Osteoblast (primary cell): ENCODE results near the gene TBRG4. TPM values are rescaled to one million over a fixed set of nuclear protein-coding genes. Genes with fewer than 3 reads are reported as not detected.
"Not testable (repeated sequence)": the region's sequence is repeated elsewhere in the genome, so short reads cannot be mapped to it uniquely, and the experiment has no call there.

ENCODE experiments used
- DNase-seq: peaks from one replicate; pipeline ENCODE4 v3.0.0; 2011; ENCODE audit warnings: low spot score, mixed read lengths; ENCODE audit not compliant: insufficient read length; ENCODE audit errors: missing footprints
- H2AFZ ChIP-seq: 2 replicates; pipeline ENCODE4 v1.6.0; 2011; ENCODE audit warnings: mild to moderate bottlenecking, low read length
- H3K27ac ChIP-seq: 2 replicates; pipeline ENCODE4 v1.5.1; 2011; ENCODE audit warnings: mild to moderate bottlenecking, low read depth, low read length, moderate library complexity
- H3K27me3 ChIP-seq: 2 replicates; pipeline ENCODE4 v1.6.0; 2012; ENCODE audit warnings: mild to moderate bottlenecking, control low read depth, inconsistent platforms, low read length, moderate library complexity; ENCODE audit not compliant: insufficient read depth
- H3K36me3 ChIP-seq: 2 replicates; pipeline ENCODE4 v1.5.1; 2011; ENCODE audit warnings: mild to moderate bottlenecking, low read length, control low read depth, moderate library complexity; ENCODE audit not compliant: insufficient read depth
- H3K4me1 ChIP-seq: 2 replicates; pipeline ENCODE4 v1.5.1; 2011; ENCODE audit warnings: mild to moderate bottlenecking, low read length, control low read depth, moderate library complexity; ENCODE audit not compliant: insufficient read depth
- H3K4me2 ChIP-seq: 2 replicates; pipeline ENCODE4 v1.6.0; 2011; ENCODE audit warnings: mild to moderate bottlenecking, low read length; ENCODE audit not compliant: insufficient read depth
- H3K4me3 ChIP-seq: fragments of 200-600 bp; sonication (generic); 3 replicates; pipeline ENCODE4 v1.5.1; 2012; ENCODE audit warnings: mild to moderate bottlenecking, low read length, inconsistent platforms; ENCODE audit not compliant: insufficient read depth
- H3K79me2 ChIP-seq: 2 replicates; pipeline ENCODE4 v1.6.0; 2012; ENCODE audit warnings: mild to moderate bottlenecking, low read length, control low read depth, inconsistent platforms; ENCODE audit not compliant: insufficient read depth
- H3K9me3 ChIP-seq: 2 replicates; pipeline ENCODE4 v1.5.1; 2011; ENCODE audit warnings: low read depth, low read length, control low read depth
- H4K20me1 ChIP-seq: 2 replicates; pipeline ENCODE4 v1.6.0; 2012; ENCODE audit warnings: mild to moderate bottlenecking, low read length, control low read depth; ENCODE audit not compliant: insufficient read depth
- total RNA-seq: library from RNA; depleted of rRNA; stranded (reverse); fragments of >200 nt; gene quantifications from 2 replicates; pipeline ENCODE4 v1.2.3, GENCODE V29; 2012
- TF ChIP-seq, protein P1 (sequence below): IDR thresholded peaks from 2 replicates; pipeline ENCODE4 v1.5.1; 2011; ENCODE audit warnings: mild to moderate bottlenecking, low read depth, low read length, moderate library complexity; ENCODE audit errors: extremely low read depth

TBRG4 gene
- total RNA-seq, 1 donor: 43.1 TPM

DNA sequence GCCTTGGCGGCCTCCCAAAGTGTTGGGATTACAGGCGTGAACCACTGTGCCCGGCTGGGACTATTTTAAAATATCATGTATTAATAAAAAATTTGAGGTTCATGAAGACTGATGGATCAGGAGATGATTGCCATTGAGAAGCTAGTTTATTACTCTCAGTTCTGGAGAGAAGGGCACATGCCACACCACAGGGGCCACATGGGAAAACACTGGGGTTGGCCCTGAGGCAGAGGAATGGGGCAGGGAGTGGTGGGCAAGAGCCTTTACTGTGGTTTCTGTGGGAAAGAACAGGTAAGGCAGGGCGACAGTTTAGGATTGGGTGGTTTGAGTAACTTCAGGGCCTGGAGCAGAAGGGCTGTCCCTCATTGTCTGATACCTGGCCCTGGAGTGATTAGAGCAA, 6.8 kb upstream of the TBRG4 start:
- TF ChIP-seq, protein P1, sequence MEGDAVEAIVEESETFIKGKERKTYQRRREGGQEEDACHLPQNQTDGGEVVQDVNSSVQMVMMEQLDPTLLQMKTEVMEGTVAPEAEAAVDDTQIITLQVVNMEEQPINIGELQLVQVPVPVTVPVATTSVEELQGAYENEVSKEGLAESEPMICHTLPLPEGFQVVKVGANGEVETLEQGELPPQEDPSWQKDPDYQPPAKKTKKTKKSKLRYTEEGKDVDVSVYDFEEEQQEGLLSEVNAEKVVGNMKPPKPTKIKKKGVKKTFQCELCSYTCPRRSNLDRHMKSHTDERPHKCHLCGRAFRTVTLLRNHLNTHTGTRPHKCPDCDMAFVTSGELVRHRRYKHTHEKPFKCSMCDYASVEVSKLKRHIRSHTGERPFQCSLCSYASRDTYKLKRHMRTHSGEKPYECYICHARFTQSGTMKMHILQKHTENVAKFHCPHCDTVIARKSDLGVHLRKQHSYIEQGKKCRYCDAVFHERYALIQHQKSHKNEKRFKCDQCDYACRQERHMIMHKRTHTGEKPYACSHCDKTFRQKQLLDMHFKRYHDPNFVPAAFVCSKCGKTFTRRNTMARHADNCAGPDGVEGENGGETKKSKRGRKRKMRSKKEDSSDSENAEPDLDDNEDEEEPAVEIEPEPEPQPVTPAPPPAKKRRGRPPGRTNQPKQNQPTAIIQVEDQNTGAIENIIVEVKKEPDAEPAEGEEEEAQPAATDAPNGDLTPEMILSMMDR: no peak
- Histone ChIP-seq H3K79me2 (no peaks in the 10 kb centered on the region), H3K4me3 (no peak overlapping the region), H2AFZ (no peak overlapping the region), H3K9me3 (no peaks in the 10 kb centered on the region), H4K20me1 (no peaks in the 10 kb centered on the region), H3K36me3 (no peaks in the 10 kb centered on the region), H3K4me2 (no peak overlapping the region), H3K4me1 (no peaks in the 10 kb centered on the region), H3K27ac (no peak overlapping the region), H3K27me3 (peaks cover 14% of the 10 kb centered on the region)
- no peak for DNase-seq

DNA sequence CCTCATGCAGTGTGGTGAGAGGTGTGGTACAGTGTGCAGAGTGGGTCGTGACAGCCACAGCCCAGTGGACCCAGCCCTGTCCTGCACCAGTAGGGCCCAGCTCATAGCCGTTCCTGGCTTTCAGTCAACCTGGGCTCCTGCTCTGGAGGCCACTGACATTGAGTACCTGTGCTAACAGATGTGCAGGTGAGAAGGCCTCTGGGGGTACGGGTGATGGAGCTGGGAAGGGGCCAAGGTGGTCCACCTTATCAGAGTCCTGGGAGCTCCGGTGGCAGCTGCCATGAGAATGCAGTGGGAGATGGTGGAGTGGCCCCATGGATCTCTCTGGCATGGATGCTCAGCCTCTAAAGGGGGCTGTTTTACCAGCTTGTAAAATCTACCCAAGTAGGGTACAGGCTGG, 6.1 kb upstream of the TBRG4 start:
- H4K20me1 ChIP-seq: no peaks in the 10 kb centered on the region
- TF ChIP-seq, protein P1: no peak
- H3K79me2 ChIP-seq: no peaks in the 10 kb centered on the region
- peaks cover 4% of the 10 kb centered on the region for H3K4me1 ChIP-seq
- H3K27ac ChIP-seq: no peak overlapping the region
- no peaks in the 10 kb centered on the region for H3K36me3 ChIP-seq
- peaks cover 14% of the 10 kb centered on the region for H3K27me3 ChIP-seq
- H3K4me2 ChIP-seq: no peak overlapping the region
- no peak for DNase-seq
- no peak overlapping the region for H2AFZ ChIP-seq
- H3K9me3 ChIP-seq: no peaks in the 10 kb centered on the region
- H3K4me3 ChIP-seq: no peak overlapping the region

DNA sequence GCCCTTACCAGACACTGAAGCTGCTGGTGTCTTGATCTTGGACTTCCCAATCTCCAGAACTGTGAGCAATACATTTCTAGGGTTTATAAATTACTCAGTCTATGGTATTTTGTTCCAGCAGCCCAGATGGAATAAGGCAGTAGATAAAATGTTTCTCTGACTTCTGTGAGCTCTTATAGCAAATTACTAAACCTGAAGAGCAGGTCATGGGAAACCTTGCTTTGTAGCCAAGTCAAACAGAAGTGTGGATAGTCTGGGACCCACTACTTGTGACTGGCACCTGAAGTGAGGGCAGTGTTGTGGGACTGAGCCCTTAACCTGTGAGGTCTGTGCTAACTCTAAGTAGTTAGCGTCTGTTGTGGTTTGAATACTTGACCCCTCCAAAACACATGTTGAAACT, 4.6 kb upstream of the TBRG4 start:
- no peak for DNase-seq
- no peak overlapping the region for H3K27ac ChIP-seq
- peaks cover 14% of the 10 kb centered on the region for H3K27me3 ChIP-seq
- no peaks in the 10 kb centered on the region for H3K9me3 ChIP-seq
- peaks cover 12% of the 10 kb centered on the region for H3K4me1 ChIP-seq
- no peak overlapping the region for H3K4me3 ChIP-seq
- H3K79me2 ChIP-seq: peaks cover 5% of the 10 kb centered on the region
- TF ChIP-seq, protein P1: no peak
- no peaks in the 10 kb centered on the region for H3K36me3 ChIP-seq
- no peak overlapping the region for H2AFZ ChIP-seq
- no peak overlapping the region for H3K4me2 ChIP-seq
- H4K20me1 ChIP-seq: no peaks in the 10 kb centered on the region

DNA sequence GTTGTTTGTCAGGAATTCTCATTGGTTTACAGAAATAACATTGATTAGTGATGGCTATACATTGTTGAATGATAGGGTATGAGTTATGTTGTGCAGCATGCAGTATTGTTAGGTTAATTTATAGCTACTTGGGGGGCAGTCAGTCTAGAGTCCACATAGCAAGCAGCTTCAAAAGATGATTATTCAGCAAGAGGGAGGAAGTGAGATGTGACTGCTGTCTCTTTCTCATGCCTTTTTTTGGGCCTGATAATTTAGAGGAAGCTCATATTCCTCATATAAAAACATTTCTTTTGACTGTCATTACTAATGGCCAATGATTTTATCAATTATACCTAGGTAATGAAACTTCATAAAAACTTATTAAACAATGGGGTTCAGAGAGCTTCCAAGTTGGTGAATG, 3.4 kb upstream of the TBRG4 start:
- TF ChIP-seq, protein P1: no peak
- no peak overlapping the region for H3K4me2 ChIP-seq

DNA sequence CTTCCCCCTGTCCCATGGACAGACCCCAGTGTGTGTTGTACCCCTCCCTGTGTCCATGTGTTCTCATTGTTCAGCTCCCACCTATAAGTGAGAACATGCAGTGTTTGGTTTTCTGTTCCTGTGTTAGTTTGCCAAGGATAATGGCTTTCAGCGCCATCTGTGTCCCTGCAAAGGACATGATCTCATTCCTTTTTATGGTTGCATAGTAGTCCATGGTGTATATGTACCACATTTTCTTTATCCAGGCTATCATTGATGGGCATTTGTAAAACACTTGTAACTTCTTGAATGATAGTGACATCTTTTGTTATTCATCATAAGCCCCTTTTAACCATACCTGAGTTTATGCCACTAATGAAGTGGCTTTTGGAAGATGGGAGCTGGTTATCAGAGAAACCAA, 2.8 kb upstream of the TBRG4 start:
- H3K36me3 ChIP-seq, H2AFZ ChIP-seq, H3K4me2 ChIP-seq, H3K4me3 ChIP-seq, H3K9me3 ChIP-seq, H3K27ac ChIP-seq, DNase-seq, H4K20me1 ChIP-seq: not testable (repeated sequence)
- H3K79me2 ChIP-seq: peaks cover 22% of the 10 kb centered on the region
- H3K27me3 ChIP-seq: peaks cover 14% of the 10 kb centered on the region
- H3K4me1 ChIP-seq: peaks cover 18% of the 10 kb centered on the region

More for the DNA sequence above, 3.4 kb upstream of the TBRG4 start:
- no peak for DNase-seq
- peaks cover 16% of the 10 kb centered on the region for H3K79me2 ChIP-seq
- H3K4me1 ChIP-seq: peaks cover 16% of the 10 kb centered on the region
- H3K27me3 ChIP-seq: peaks cover 14% of the 10 kb centered on the region
- H4K20me1 ChIP-seq: peaks cover 2% of the 10 kb centered on the region
- no peak overlapping the region for H3K4me3 ChIP-seq
- no peaks in the 10 kb centered on the region for H3K9me3 ChIP-seq
- no peak overlapping the region for H3K27ac ChIP-seq
- H2AFZ ChIP-seq: no peak overlapping the region
- no peaks in the 10 kb centered on the region for H3K36me3 ChIP-seq
